Liver (tissue), 9 donors: Measurements from ENCODE around the gene UNC93A. TPM values are rescaled to one million over a fixed set of nuclear protein-coding genes. Genes with fewer than 3 reads are reported as not detected.

Experiments
- DNase-seq: peaks from one replicate; pipeline ENCODE4 v3.0.0-alpha.2; 2017; ENCODE audit warnings: low spot score
- H3K27ac ChIP-seq, 2 donors: one replicate each; pipeline ENCODE4 v1.7.0; 2013; ENCODE audit warnings: inconsistent platforms in 2 of 2, low read length in 2 of 2, control low read depth in 1 of 2, low read depth in 1 of 2, mild to moderate bottlenecking in 1 of 2
- H3K27me3 ChIP-seq, 4 donors: one replicate each; pipeline versions ENCODE4 v1.6.1 to v1.7.0; 2013; ENCODE audit warnings: low read length in 3 of 4, inconsistent platforms in 1 of 4, mild to moderate bottlenecking in 1 of 4, moderate library complexity in 1 of 4; ENCODE audit not compliant: control insufficient read depth in 4 of 4, insufficient read depth in 4 of 4
- H3K36me3 ChIP-seq, 4 donors: one replicate each; pipeline versions ENCODE4 v1.6.1 to v1.7.0; 2013; ENCODE audit warnings: low read length in 3 of 4, mild to moderate bottlenecking in 3 of 4, low read depth in 1 of 4, moderate library complexity in 1 of 4; ENCODE audit not compliant: control insufficient read depth in 4 of 4, insufficient read depth in 3 of 4
- H3K4me1 ChIP-seq, 4 donors: one replicate each; pipeline versions ENCODE4 v1.6.1 to v1.7.0; 2013; ENCODE audit warnings: low read length in 3 of 4, mild to moderate bottlenecking in 3 of 4, moderate library complexity in 1 of 4; ENCODE audit not compliant: control insufficient read depth in 4 of 4, insufficient read depth in 4 of 4
- H3K4me3 ChIP-seq, 3 donors: one replicate each; pipeline versions ENCODE4 v1.6.1 to v1.7.0; 2013; ENCODE audit warnings: low read length in 3 of 3, control low read depth in 1 of 3, low read depth in 1 of 3, mild to moderate bottlenecking in 1 of 3
- H3K9ac ChIP-seq, 2 donors: one replicate each; pipeline ENCODE4 v1.7.0; 2013; ENCODE audit warnings: low read length in 2 of 2, mild to moderate bottlenecking in 2 of 2, moderate library complexity in 2 of 2, control low read depth in 1 of 2, low read depth in 1 of 2
- H3K9me3 ChIP-seq, 4 donors: one replicate each; pipeline versions ENCODE4 v1.6.1 to v1.7.0; 2013; ENCODE audit warnings: low read length in 3 of 4; ENCODE audit not compliant: control insufficient read depth in 4 of 4
- FOXA1 ChIP-seq: IDR thresholded peaks from 2 replicates; pipeline ENCODE4 v1.6.1; 2016; ENCODE audit warnings: antibody characterized with exemption
- FOXA2 ChIP-seq: IDR thresholded peaks from 2 replicates; pipeline ENCODE4 v1.6.1; 2016; ENCODE audit warnings: antibody characterized with exemption
- GABPA ChIP-seq, 2 donors: IDR thresholded peaks in 1 of 2; conservative IDR thresholded peaks in 1 of 2; 2 replicates each; pipeline ENCODE4 v1.6.1; 2016; ENCODE audit warnings: antibody characterized with exemption in 2 of 2, mild to moderate bottlenecking in 1 of 2, moderate library complexity in 1 of 2
- HNF4A ChIP-seq, 2 donors: conservative IDR thresholded peaks; 2 replicates each; pipeline ENCODE4 v1.6.1; 2016; ENCODE audit warnings: antibody characterized with exemption in 2 of 2, mild to moderate bottlenecking in 2 of 2
- HNF4G ChIP-seq: IDR thresholded peaks from 2 replicates; pipeline ENCODE4 v1.6.1; 2016; ENCODE audit warnings: antibody characterized with exemption
- JUND ChIP-seq, 2 donors: IDR thresholded peaks; 2 replicates each; pipeline ENCODE4 v1.6.1; 2016; ENCODE audit warnings: antibody characterized with exemption in 2 of 2
- MAX ChIP-seq: IDR thresholded peaks from 2 replicates; pipeline ENCODE4 v1.6.1; 2016; ENCODE audit warnings: antibody characterized with exemption
- RAD21 ChIP-seq, 2 donors: IDR thresholded peaks; 2 replicates each; pipeline ENCODE4 v1.6.1; 2016; ENCODE audit warnings: antibody characterized with exemption in 2 of 2, mild to moderate bottlenecking in 2 of 2
- REST ChIP-seq: IDR thresholded peaks from 2 replicates; pipeline ENCODE4 v1.6.1; 2016; ENCODE audit warnings: antibody characterized with exemption, mild to moderate bottlenecking
- RXRA ChIP-seq, 2 donors: IDR thresholded peaks; 2 replicates each; pipeline ENCODE4 v1.6.1; 2017 to 2018; ENCODE audit warnings: antibody characterized with exemption in 2 of 2, mild to moderate bottlenecking in 1 of 2
- SP1 ChIP-seq: IDR thresholded peaks from 2 replicates; pipeline ENCODE4 v1.6.1; 2018; ENCODE audit warnings: antibody characterized with exemption, mild to moderate bottlenecking
- TAF1 ChIP-seq: conservative IDR thresholded peaks from 2 replicates; pipeline ENCODE4 v1.6.1; 2016; ENCODE audit warnings: antibody characterized with exemption, mild to moderate bottlenecking
- YY1 ChIP-seq: IDR thresholded peaks from 2 replicates; pipeline ENCODE4 v1.6.1; 2016; ENCODE audit warnings: antibody characterized with exemption, mild to moderate bottlenecking
- ZBTB33 ChIP-seq: IDR thresholded peaks from 2 replicates; pipeline ENCODE4 v1.6.1; 2016; ENCODE audit warnings: antibody characterized with exemption
- WGBS: extraction: QIAGEN DNeasy Blood & Tissue Kit; methylation state at CpG from one replicate; pipeline ENCODE4 v1.1.7; 2013; 5-methylcytosine and 5-hydroxymethylcytosine counted together
- polyA plus RNA-seq, 2 donors: library from polyadenylated mRNA; stranded (reverse) in 1 of 2; unstranded in 1 of 2; fragments of 200-250 nt in 1 of 2; fragments of >200 nt in 1 of 2; fragmentation: Nextera tagmentation in 1 of 2; extraction: Ambion mirVana in 1 of 2; gene quantifications; one replicate each; pipeline versions ENCODE4 v1.2.1 to v1.2.3, GENCODE V29; 2013 to 2015
- total RNA-seq, 2 donors: library from RNA; depleted of rRNA; stranded (reverse); fragments of >200 nt; gene quantifications; one replicate each; pipeline ENCODE4 v1.2.3, GENCODE V29; 2014
- donor health status: healthy.
- donor health status: healthy.
- donor health status: healthy.
- donor health status: healthy.
- donor health status: healthy.

UNC93A gene
- total and polyA plus RNA-seq, 4 donors: 0.79 to 14.0 (median 4.6) TPM

- Histone ChIP-seq H3K4me1 (peaks cover 0 to 13% (median 7%) of the 10 kb centered on the region in 4 donors), H3K9me3 (no peaks in the 10 kb centered on the region), H3K9ac (peak overlapping the region; percentile 22 to 45), H3K27ac (peak overlapping the region; percentile 87 to 90), H3K27me3 (no peaks in the 10 kb centered on the region), H3K4me3 (peak overlapping the region in 1 of 3 donors; percentile 30), H3K36me3 (no peaks in the 10 kb centered on the region)
- peak; percentile 72 for TF ChIP-seq YY1
- peak; percentile 61 for TF ChIP-seq HNF4G
- TF ChIP-seq RXRA (IDR thresholded peaks at IDR 0.05): peak; percentile 82 to 88
- no peak for TF ChIP-seq FOXA1
- TF ChIP-seq HNF4A (conservative IDR thresholded peaks at IDR 0.05): peak; percentile 80 to 82
- TF ChIP-seq JUND (IDR thresholded peaks at IDR 0.05): peak in 1 of 2 donors; percentile 24
- TF ChIP-seq REST: peak; percentile 64
- TF ChIP-seq ZBTB33: no peak
- peak; percentile 23 to 67 for TF ChIP-seq RAD21 (IDR thresholded peaks at IDR 0.05)
- TF ChIP-seq MAX: peak; percentile 48
- TF ChIP-seq SP1: peak; percentile 86
- DNase-seq: peak; percentile 34
- 57% methylated on average over 15 of the region's 15 CpGs for WGBS
Observed at GRCh38 chr6:167285077-167285770, 5.9 kb upstream of the UNC93A start.

GRCh38 chr6:167287513-167288048 is 3.5 kb upstream of the UNC93A start:
- Histone ChIP-seq H3K36me3 (no peaks in the 10 kb centered on the region), H3K27ac (no peak overlapping the region), H3K9me3 (no peaks in the 10 kb centered on the region), H3K4me3 (no peak overlapping the region), H3K27me3 (no peaks in the 10 kb centered on the region), H3K4me1 (peaks cover 4 to 33% (median 17%) of the 10 kb centered on the region in 4 donors), H3K9ac (no peak overlapping the region)
- WGBS: 93% methylated on average over 13 of the region's 13 CpGs
- no peak for DNase-seq
- TF ChIP-seq FOXA2 (no peak), HNF4A (conservative IDR thresholded peaks at IDR 0.05) (no peak), GABPA (IDR thresholded peaks at IDR 0.05 in 1 of 2, conservative IDR thresholded peaks at IDR 0.05 in 1 of 2) (no peak), ZBTB33 (no peak), JUND (IDR thresholded peaks at IDR 0.05) (no peak), TAF1 (no peak), SP1 (no peak), RAD21 (IDR thresholded peaks at IDR 0.05) (no peak), REST (no peak)
